ENCODE data around the gene ANAPC13.

ANAPC13 gene

GRCh38 chr3:134482622-134483021 lies 3.2 kb downstream of the ANAPC13 start:
- DNase-seq (ENCODE audit: low spot score), result no peak

GRCh38 chr3:134481166-134481565 lies 4.6 kb downstream of the ANAPC13 start:
- no peak for DNase-seq (ENCODE audit: low spot score)

GRCh38 chr3:134480546-134480945 lies 5.2 kb downstream of the ANAPC13 start:
- DNase-seq (ENCODE audit: low spot score), result no peak

GRCh38 chr3:134477938-134478337 lies 7.8 kb downstream of the ANAPC13 start:
- DNase-seq (ENCODE audit: low spot score), result no peak

GRCh38 chr3:134477002-134477401 lies 8.8 kb downstream of the ANAPC13 start:
- DNase-seq (ENCODE audit: low spot score), result no peak

GRCh38 chr3:134476306-134476705 lies 9.5 kb downstream of the ANAPC13 start:
- DNase-seq (ENCODE audit: low spot score), result no peak

- no peak for DNase-seq (ENCODE audit: low spot score)
Measured at GRCh38 chr3:134474956-134475355, 10.8 kb downstream of the ANAPC13 start.

GRCh38 chr3:134473868-134474546 lies 11.8 kb downstream of the ANAPC13 start:
- peak; percentile 59 for DNase-seq (ENCODE audit: low spot score)

- DNase-seq (ENCODE audit: low spot score), result no peak
Measured at GRCh38 chr3:134472831-134473230, 13.0 kb downstream of the ANAPC13 start.

- DNase-seq (ENCODE audit: low spot score), result no peak
Measured at GRCh38 chr3:134471521-134472193, 14.1 kb downstream of the ANAPC13 start.

- no peak for DNase-seq (ENCODE audit: low spot score)
Measured at GRCh38 chr3:134468519-134468918, 17.3 kb downstream of the ANAPC13 start.

GRCh38 chr3:134466331-134466730 lies 19.5 kb downstream of the ANAPC13 start:
- DNase-seq (ENCODE audit: low spot score), result no peak

- DNase-seq (ENCODE audit: low spot score), result no peak
Measured at GRCh38 chr3:134464689-134465365, 21.0 kb downstream of the ANAPC13 start.

GRCh38 chr3:134464064-134464688 lies 21.6 kb downstream of the ANAPC13 start:
- DNase-seq (ENCODE audit: low spot score), result peak; percentile 69

- no peak for DNase-seq (ENCODE audit: low spot score)
Measured at GRCh38 chr3:134463676-134464063, 22.1 kb downstream of the ANAPC13 start.

GRCh38 chr3:134462331-134462941 lies 23.3 kb downstream of the ANAPC13 start:
- no peak for DNase-seq (ENCODE audit: low spot score)

- no peak for DNase-seq (ENCODE audit: low spot score)
Measured at GRCh38 chr3:134460965-134461364, 24.8 kb downstream of the ANAPC13 start.

GRCh38 chr3:134459562-134459961 lies 26.2 kb downstream of the ANAPC13 start:
- no peak for DNase-seq (ENCODE audit: low spot score)

- no peak for DNase-seq (ENCODE audit: low spot score)
Measured at GRCh38 chr3:134458406-134458945, 27.3 kb downstream of the ANAPC13 start.

- DNase-seq (ENCODE audit: low spot score), result no peak
Measured at GRCh38 chr3:134457376-134458074, 28.3 kb downstream of the ANAPC13 start.

GRCh38 chr3:134453631-134454030 lies 32.2 kb downstream of the ANAPC13 start:
- peak; percentile 80 for DNase-seq (ENCODE audit: low spot score)

Measured in iPS-NIHi11 (cell line).